DOHH2 (cell line): ENCODE results near the gene DAPK2.

Experiments used
- H3F3A ChIP-seq: fragments of 200-600 bp; sonication (generic), shearing (Covaris generic); 2 replicates; pipeline ENCODE4 v1.6.0; 2016; ENCODE audit warnings: antibody characterized with exemption, mild to moderate bottlenecking; ENCODE audit not compliant: control insufficient read depth, insufficient read depth
- H3K27ac ChIP-seq: fragments of 200-600 bp; sonication (generic); 2 replicates; pipeline ENCODE4 v1.5.1; 2014; ENCODE audit warnings: low read depth, mild to moderate bottlenecking, low read length, moderate library complexity
- H3K27me3 ChIP-seq: fragments of 200-600 bp; sonication (generic); 2 replicates; pipeline ENCODE4 v1.6.1; 2014; ENCODE audit warnings: mild to moderate bottlenecking, low read length, mixed read lengths; ENCODE audit not compliant: control insufficient read depth
- H3K36me3 ChIP-seq: fragments of 200-600 bp; sonication (generic); 2 replicates; pipeline ENCODE4 v1.6.1; 2014; ENCODE audit warnings: mild to moderate bottlenecking, low read length, moderate library complexity, mixed read lengths; ENCODE audit not compliant: control insufficient read depth
- H3K4me1 ChIP-seq: fragments of 200-600 bp; sonication (generic); 2 replicates; pipeline ENCODE4 v1.6.1; 2014; ENCODE audit warnings: mild to moderate bottlenecking, low read length, mixed read lengths; ENCODE audit not compliant: control insufficient read depth
- H3K4me2 ChIP-seq: fragments of 200-600 bp; sonication (generic); 2 replicates; pipeline ENCODE4 v1.6.0; 2014; ENCODE audit warnings: mild to moderate bottlenecking, low read length, moderate library complexity
- H3K4me3 ChIP-seq: fragments of 200-600 bp; sonication (generic); 2 replicates; pipeline ENCODE4 v1.5.1; 2014; ENCODE audit warnings: mild to moderate bottlenecking, low read length, mixed read lengths
- H3K79me2 ChIP-seq: fragments of 200-600 bp; sonication (generic); 2 replicates; pipeline ENCODE4 v1.6.1; 2014; ENCODE audit warnings: mild to moderate bottlenecking, low read length, mixed read lengths; ENCODE audit not compliant: control insufficient read depth
- H3K9me2 ChIP-seq: fragments of 200-600 bp; sonication (generic); replicated peaks from 2 replicates; pipeline ENCODE4 v1.6.1; 2014; ENCODE audit warnings: mild to moderate bottlenecking, low read length, mixed read lengths; ENCODE audit not compliant: control insufficient read depth
- H3K9me3 ChIP-seq: fragments of 200-600 bp; sonication (generic); 2 replicates; pipeline ENCODE4 v1.6.1; 2014; ENCODE audit warnings: antibody characterized with exemption, low read length, mixed read lengths; ENCODE audit not compliant: control insufficient read depth, insufficient read depth
- H4K20me1 ChIP-seq: fragments of 200-600 bp; sonication (generic); 2 replicates; pipeline ENCODE4 v1.6.0; 2014; ENCODE audit warnings: low read depth, mild to moderate bottlenecking, antibody characterized with exemption, low read length, moderate library complexity; ENCODE audit not compliant: control insufficient read depth, insufficient read depth
- EZH2phosphoT487 ChIP-seq: fragments of 200-600 bp; sonication (generic); IDR thresholded peaks from 2 replicates; pipeline ENCODE4 v1.6.1; 2017; ENCODE audit warnings: borderline replicate concordance, mild to moderate bottlenecking, antibody characterized with exemption, low read length, moderate library complexity, mixed read lengths
- TF ChIP-seq, protein P1 (sequence below): fragments of 200-600 bp; sonication (generic); IDR thresholded peaks from one replicate; pipeline ENCODE4 v1.5.1; 2014; ENCODE audit warnings: antibody characterized with exemption, mild to moderate bottlenecking, low read depth, low read length; ENCODE audit not compliant: poor library complexity, severe bottlenecking

DAPK2 gene

DNA sequence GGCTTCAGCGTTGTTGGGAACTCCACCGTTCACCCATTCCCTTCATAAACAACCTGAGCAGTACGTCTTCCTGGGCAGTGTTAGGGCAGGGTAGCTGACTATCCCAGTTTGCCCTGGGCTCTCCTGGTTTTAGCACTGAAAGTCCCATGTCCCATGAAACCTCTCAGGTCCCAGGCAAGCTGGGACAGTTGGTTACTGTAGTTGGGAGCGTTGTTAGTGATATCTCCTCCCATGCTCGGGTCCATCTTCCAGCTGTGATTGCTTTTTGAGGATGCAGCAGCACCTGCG lies 151.7 kb downstream of the DAPK2 start:
- no peaks in the 10 kb centered on the region for H3K79me2 ChIP-seq
- H3K27me3 ChIP-seq = no peaks in the 10 kb centered on the region
- TF ChIP-seq, protein P1, sequence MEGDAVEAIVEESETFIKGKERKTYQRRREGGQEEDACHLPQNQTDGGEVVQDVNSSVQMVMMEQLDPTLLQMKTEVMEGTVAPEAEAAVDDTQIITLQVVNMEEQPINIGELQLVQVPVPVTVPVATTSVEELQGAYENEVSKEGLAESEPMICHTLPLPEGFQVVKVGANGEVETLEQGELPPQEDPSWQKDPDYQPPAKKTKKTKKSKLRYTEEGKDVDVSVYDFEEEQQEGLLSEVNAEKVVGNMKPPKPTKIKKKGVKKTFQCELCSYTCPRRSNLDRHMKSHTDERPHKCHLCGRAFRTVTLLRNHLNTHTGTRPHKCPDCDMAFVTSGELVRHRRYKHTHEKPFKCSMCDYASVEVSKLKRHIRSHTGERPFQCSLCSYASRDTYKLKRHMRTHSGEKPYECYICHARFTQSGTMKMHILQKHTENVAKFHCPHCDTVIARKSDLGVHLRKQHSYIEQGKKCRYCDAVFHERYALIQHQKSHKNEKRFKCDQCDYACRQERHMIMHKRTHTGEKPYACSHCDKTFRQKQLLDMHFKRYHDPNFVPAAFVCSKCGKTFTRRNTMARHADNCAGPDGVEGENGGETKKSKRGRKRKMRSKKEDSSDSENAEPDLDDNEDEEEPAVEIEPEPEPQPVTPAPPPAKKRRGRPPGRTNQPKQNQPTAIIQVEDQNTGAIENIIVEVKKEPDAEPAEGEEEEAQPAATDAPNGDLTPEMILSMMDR = no peak
- TF ChIP-seq EZH2phosphoT487 = no peak
- H3K4me2 ChIP-seq = no peak overlapping the region
- no peaks in the 10 kb centered on the region for H3K9me2 ChIP-seq
- no peaks in the 10 kb centered on the region for H3F3A ChIP-seq
- no peaks in the 10 kb centered on the region for H4K20me1 ChIP-seq
- no peak overlapping the region for H3K27ac ChIP-seq
- peaks cover 27% of the 10 kb centered on the region for H3K4me1 ChIP-seq
- no peaks in the 10 kb centered on the region for H3K36me3 ChIP-seq
- no peaks in the 10 kb centered on the region for H3K9me3 ChIP-seq
- no peak overlapping the region for H3K4me3 ChIP-seq

DNA sequence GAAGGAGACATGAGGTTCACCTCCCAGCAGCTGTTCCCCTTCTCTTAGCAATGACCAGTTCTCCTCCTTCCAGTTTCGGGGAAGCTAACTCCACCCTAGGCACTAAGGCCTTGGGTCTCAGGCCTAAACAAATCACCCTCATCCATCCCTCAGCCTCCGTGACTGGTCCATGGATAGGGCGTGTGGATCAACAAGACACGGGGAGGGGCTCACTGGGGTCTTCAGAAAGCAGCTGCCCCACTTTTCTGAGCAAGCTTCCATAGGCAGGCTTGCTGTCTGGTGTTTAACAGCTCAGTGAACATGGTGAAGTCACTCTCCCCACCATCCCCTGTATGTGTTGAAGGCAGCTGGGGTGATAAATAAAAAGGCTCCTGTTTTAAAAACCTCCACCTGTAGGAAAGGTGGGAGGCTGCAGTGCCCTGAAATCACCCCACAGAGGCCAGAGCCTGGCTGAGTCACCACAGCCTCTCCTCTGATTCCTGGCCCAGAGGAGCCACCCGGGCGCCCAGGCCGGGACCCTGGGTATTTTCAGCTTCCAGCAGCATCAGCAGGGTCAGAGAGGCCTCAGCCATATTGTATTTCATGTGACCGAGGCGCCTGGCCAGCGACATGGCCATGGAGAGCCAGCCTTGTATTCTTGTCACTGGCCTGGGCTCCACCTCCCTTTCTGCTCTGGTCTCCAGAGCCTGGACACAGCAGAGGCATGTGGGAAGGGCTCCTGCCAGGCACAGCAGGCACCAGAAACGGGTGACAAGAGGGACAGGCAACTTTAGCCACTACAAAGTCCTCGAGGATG lies 152.2 kb downstream of the DAPK2 start:
- TF ChIP-seq EZH2phosphoT487 = no peak
- TF ChIP-seq, protein P1 = no peak
- H3K9me3 ChIP-seq = no peaks in the 10 kb centered on the region
- H3K9me2 ChIP-seq = no peaks in the 10 kb centered on the region
- H3K79me2 ChIP-seq = no peaks in the 10 kb centered on the region
- no peak overlapping the region for H3K27ac ChIP-seq
- no peak overlapping the region for H3K4me3 ChIP-seq
- H4K20me1 ChIP-seq = no peaks in the 10 kb centered on the region
- H3F3A ChIP-seq = no peaks in the 10 kb centered on the region
- no peak overlapping the region for H3K4me2 ChIP-seq
- H3K27me3 ChIP-seq = no peaks in the 10 kb centered on the region
- H3K4me1 ChIP-seq = peaks cover 27% of the 10 kb centered on the region
- no peaks in the 10 kb centered on the region for H3K36me3 ChIP-seq

DNA sequence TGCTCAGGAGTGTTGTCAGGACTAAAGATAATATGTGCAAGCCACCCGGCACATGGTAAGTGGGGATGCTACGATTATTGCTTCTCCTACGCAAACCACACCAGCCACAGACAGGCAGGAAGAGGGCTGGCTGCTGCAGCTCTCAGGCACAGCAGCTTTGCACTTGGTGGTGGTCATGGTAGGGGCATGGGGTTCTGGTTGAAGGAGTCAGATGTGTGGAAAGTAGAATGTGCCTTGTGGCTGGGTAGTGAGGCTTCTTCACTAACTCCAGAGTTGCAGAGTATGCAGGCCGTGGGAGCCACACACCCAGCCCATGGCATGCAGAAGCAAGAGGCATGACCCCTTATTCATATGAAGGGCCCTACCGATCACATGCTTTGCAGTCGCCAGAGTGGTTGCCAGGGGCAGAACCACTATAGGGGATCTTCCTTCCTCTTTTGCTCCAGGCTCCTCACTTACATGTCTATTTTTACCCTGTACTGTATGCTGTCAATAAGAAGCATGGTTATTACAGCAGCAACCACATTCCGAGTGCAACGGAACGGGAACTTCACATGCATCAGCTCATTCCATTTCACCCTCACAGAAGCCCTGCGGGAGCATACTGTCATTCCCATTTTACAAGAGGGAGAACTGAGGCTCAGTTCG lies 153.4 kb downstream of the DAPK2 start:
- no peaks in the 10 kb centered on the region for H3K79me2 ChIP-seq
- H3K27me3 ChIP-seq = no peaks in the 10 kb centered on the region
- no peak overlapping the region for H3K27ac ChIP-seq
- TF ChIP-seq, protein P1 = no peak
- no peak for TF ChIP-seq EZH2phosphoT487
- no peaks in the 10 kb centered on the region for H3K9me2 ChIP-seq
- no peaks in the 10 kb centered on the region for H4K20me1 ChIP-seq
- H3K9me3 ChIP-seq = no peaks in the 10 kb centered on the region
- H3K4me2 ChIP-seq = no peak overlapping the region
- H3K4me3 ChIP-seq = no peak overlapping the region
- peaks cover 27% of the 10 kb centered on the region for H3K4me1 ChIP-seq
- H3K36me3 ChIP-seq = no peaks in the 10 kb centered on the region
- no peaks in the 10 kb centered on the region for H3F3A ChIP-seq
